SK-N-SH treated with all-trans-retinoic acid at 6 μM for 48 hours (cell line): ENCODE data around the gene CACNA2D3.

Experiments
- ATAC-seq: fragments of 200-7000 bp; cut with Tn5 transposase; 3 replicates; pipeline ENCODE4 v1.9.1; 2020; ENCODE audit warnings: mild to moderate bottlenecking, moderate library complexity
- ARNTL ChIP-seq: fragments of 450-650 bp; formaldehyde crosslinking; IDR thresholded peaks from 2 replicates; pipeline ENCODE4 v1.5.0; 2020; ENCODE audit warnings: low read depth, mild to moderate bottlenecking, moderate library complexity, borderline replicate concordance
- CREB5 ChIP-seq: fragments of 250-450 bp; sonication (Bioruptor Pico); IDR thresholded peaks from 2 replicates; pipeline ENCODE4 v1.5.1; 2020; ENCODE audit warnings: low read depth, mild to moderate bottlenecking, moderate library complexity
- CSDC2 ChIP-seq: fragments of 250-450 bp; sonication (Bioruptor Pico); IDR thresholded peaks from 2 replicates; pipeline ENCODE4 v1.5.0; 2020; ENCODE audit warnings: mild to moderate bottlenecking, moderate library complexity
- CSRNP3 ChIP-seq: fragments of 250-450 bp; sonication (Bioruptor Pico); IDR thresholded peaks from 2 replicates; pipeline ENCODE4 v1.5.1; 2021; ENCODE audit warnings: mild to moderate bottlenecking, moderate library complexity
- ESRRG ChIP-seq: fragments of 250-450 bp; sonication (Bioruptor Pico); IDR thresholded peaks from 2 replicates; pipeline ENCODE4 v1.6.1; 2021; ENCODE audit warnings: mild to moderate bottlenecking
- ISL1 ChIP-seq: fragments of 250-450 bp; sonication (Bioruptor Pico); IDR thresholded peaks from 2 replicates; pipeline ENCODE4 v2.1.2; 2022; ENCODE audit warnings: mild to moderate bottlenecking, moderate library complexity
- OSR1 ChIP-seq: fragments of 250-450 bp; sonication (Bioruptor Pico); IDR thresholded peaks from 2 replicates; pipeline ENCODE4 v1.8.0; 2022; ENCODE audit warnings: moderate library complexity, mild to moderate bottlenecking, inconsistent platforms
- POU6F1 ChIP-seq: fragments of 250-450 bp; sonication (Bioruptor Pico); IDR thresholded peaks from 2 replicates; pipeline ENCODE4 v1.8.0; 2021; ENCODE audit warnings: low read depth, mild to moderate bottlenecking, moderate library complexity, borderline replicate concordance
- PPARA ChIP-seq: fragments of 250-450 bp; sonication (Bioruptor Pico); IDR thresholded peaks from 2 replicates; pipeline ENCODE4 v1.5.0; 2020; ENCODE audit warnings: mild to moderate bottlenecking, borderline replicate concordance
- RARB ChIP-seq: fragments of 250-450 bp; sonication (Bioruptor Pico); IDR thresholded peaks from 2 replicates; pipeline ENCODE4 v1.8.0; 2021; ENCODE audit warnings: mild to moderate bottlenecking, moderate library complexity
- SNAI2 ChIP-seq: fragments of 250-450 bp; sonication (Bioruptor Pico); IDR thresholded peaks from 2 replicates; pipeline ENCODE4 v1.5.0; 2020; ENCODE audit warnings: mild to moderate bottlenecking, moderate library complexity
- TCF4 ChIP-seq: fragments of 250-450 bp; sonication (Bioruptor Pico); IDR thresholded peaks from 2 replicates; pipeline ENCODE4 v1.8.0; 2021; ENCODE audit warnings: mild to moderate bottlenecking, moderate library complexity, borderline replicate concordance
- TOX ChIP-seq: fragments of 250-450 bp; sonication (Bioruptor Pico); IDR thresholded peaks from 2 replicates; pipeline ENCODE4 v1.8.0; 2021; ENCODE audit warnings: mild to moderate bottlenecking, moderate library complexity, borderline replicate concordance
- ZFP3 ChIP-seq: fragments of 250-450 bp; sonication (Bioruptor Pico); IDR thresholded peaks from 2 replicates; pipeline ENCODE4 v1.5.0; 2020; ENCODE audit warnings: mild to moderate bottlenecking, moderate library complexity
- ZFP30 ChIP-seq: fragments of 450-650 bp; formaldehyde crosslinking; IDR thresholded peaks from 2 replicates; pipeline ENCODE4 v1.5.0; 2022; ENCODE audit warnings: mild to moderate bottlenecking, moderate library complexity
- ZNF565 ChIP-seq: fragments of 450-650 bp; formaldehyde crosslinking; conservative IDR thresholded peaks from 2 replicates; pipeline ENCODE4 v1.5.0; 2020; ENCODE audit warnings: low read depth, mild to moderate bottlenecking, moderate library complexity
- ZNF70 ChIP-seq: fragments of 450-650 bp; formaldehyde crosslinking; IDR thresholded peaks from 2 replicates; pipeline ENCODE4 v1.5.0; 2020; ENCODE audit warnings: mild to moderate bottlenecking, moderate library complexity
- ZNF8 ChIP-seq: fragments of 450-650 bp; formaldehyde crosslinking; IDR thresholded peaks from 2 replicates; pipeline ENCODE4 v1.5.0; 2020; ENCODE audit warnings: mild to moderate bottlenecking, moderate library complexity
- TF ChIP-seq, protein P1 (sequence below): fragments of 250-450 bp; sonication (Bioruptor Pico); IDR thresholded peaks from 2 replicates; pipeline ENCODE4 v1.5.0; 2020; ENCODE audit warnings: mild to moderate bottlenecking, moderate library complexity
- TF ChIP-seq, protein P2 (sequence below): fragments of 250-450 bp; sonication (Bioruptor Pico); IDR thresholded peaks from 2 replicates; pipeline ENCODE4 v1.8.0; 2020; ENCODE audit warnings: mild to moderate bottlenecking, moderate library complexity, borderline replicate concordance

The CACNA2D3 gene

DNA sequence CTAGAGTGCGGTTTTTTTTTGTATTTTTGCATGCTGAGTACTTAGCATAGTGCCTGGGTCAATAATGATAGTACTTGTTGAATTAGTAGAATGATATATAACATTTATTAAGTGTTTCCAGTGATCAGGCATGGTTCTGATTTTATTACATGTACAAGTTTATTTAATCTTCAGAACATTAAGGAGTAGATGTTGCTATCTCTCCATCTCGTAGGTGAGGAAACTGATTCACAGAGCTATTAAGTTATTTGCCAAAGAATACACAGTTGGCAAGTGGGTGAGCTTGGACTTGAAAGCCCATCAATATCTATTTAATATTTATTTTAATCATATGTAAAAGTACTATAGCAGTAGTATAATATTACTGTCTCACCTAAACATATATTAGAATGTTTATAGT, 219.5 kb downstream of the CACNA2D3 start:
- TF ChIP-seq CREB5 (no peak), ZNF565 (CRISPR knock-in tag) (no peak), ARNTL (CRISPR knock-in tag) (no peak), TCF4 (no peak), OSR1 (CRISPR knock-in tag) (no peak), ISL1 (CRISPR knock-in tag) (no peak), ZNF8 (CRISPR knock-in tag) (no peak), ZFP3 (CRISPR knock-in tag) (no peak), ZNF70 (CRISPR knock-in tag) (no peak), TOX (CRISPR knock-in tag) (no peak), RARB (CRISPR knock-in tag) (no peak), CSDC2 (no peak)
- TF ChIP-seq, protein P1, sequence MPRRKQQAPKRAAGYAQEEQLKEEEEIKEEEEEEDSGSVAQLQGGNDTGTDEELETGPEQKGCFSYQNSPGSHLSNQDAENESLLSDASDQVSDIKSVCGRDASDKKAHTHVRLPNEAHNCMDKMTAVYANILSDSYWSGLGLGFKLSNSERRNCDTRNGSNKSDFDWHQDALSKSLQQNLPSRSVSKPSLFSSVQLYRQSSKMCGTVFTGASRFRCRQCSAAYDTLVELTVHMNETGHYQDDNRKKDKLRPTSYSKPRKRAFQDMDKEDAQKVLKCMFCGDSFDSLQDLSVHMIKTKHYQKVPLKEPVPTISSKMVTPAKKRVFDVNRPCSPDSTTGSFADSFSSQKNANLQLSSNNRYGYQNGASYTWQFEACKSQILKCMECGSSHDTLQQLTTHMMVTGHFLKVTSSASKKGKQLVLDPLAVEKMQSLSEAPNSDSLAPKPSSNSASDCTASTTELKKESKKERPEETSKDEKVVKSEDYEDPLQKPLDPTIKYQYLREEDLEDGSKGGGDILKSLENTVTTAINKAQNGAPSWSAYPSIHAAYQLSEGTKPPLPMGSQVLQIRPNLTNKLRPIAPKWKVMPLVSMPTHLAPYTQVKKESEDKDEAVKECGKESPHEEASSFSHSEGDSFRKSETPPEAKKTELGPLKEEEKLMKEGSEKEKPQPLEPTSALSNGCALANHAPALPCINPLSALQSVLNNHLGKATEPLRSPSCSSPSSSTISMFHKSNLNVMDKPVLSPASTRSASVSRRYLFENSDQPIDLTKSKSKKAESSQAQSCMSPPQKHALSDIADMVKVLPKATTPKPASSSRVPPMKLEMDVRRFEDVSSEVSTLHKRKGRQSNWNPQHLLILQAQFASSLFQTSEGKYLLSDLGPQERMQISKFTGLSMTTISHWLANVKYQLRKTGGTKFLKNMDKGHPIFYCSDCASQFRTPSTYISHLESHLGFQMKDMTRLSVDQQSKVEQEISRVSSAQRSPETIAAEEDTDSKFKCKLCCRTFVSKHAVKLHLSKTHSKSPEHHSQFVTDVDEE (CRISPR knock-in tag): no peak
- no peak for ATAC-seq

DNA sequence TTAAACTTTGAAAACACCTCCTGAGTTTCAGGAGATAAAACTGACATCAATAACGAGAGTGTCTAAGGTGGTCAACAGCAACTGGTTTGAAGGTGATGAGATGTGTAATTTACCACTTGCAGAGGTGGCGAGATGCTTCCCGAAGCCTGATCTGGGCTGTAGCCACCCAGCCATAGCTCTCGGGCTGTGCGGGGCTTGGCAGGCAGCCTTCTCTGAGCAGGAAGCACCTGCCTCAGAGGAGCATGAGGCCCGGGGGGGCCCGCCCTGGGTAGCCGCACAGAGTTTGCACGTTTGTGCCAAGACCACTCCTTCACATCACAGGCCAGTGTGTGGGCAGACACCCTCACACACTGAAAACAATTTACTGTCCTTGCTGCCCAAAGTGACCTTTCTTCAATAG, 220.3 kb downstream of the CACNA2D3 start:
- no peak for ATAC-seq
- TF ChIP-seq, protein P1 (CRISPR knock-in tag): no peak
- no peak for TF ChIP-seq POU6F1 (CRISPR knock-in tag)
- no peak for TF ChIP-seq PPARA
- TF ChIP-seq, protein P2, sequence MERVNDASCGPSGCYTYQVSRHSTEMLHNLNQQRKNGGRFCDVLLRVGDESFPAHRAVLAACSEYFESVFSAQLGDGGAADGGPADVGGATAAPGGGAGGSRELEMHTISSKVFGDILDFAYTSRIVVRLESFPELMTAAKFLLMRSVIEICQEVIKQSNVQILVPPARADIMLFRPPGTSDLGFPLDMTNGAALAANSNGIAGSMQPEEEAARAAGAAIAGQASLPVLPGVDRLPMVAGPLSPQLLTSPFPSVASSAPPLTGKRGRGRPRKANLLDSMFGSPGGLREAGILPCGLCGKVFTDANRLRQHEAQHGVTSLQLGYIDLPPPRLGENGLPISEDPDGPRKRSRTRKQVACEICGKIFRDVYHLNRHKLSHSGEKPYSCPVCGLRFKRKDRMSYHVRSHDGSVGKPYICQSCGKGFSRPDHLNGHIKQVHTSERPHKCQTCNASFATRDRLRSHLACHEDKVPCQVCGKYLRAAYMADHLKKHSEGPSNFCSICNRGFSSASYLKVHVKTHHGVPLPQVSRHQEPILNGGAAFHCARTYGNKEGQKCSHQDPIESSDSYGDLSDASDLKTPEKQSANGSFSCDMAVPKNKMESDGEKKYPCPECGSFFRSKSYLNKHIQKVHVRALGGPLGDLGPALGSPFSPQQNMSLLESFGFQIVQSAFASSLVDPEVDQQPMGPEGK (CRISPR knock-in tag): no peak
- no peak for TF ChIP-seq ZNF70 (CRISPR knock-in tag)
- TF ChIP-seq ZFP30: no peak
- TF ChIP-seq ARNTL (CRISPR knock-in tag): no peak
- no peak for TF ChIP-seq ZFP3 (CRISPR knock-in tag)
- TF ChIP-seq RARB (CRISPR knock-in tag): no peak
- TF ChIP-seq CSRNP3: no peak
- TF ChIP-seq ZNF8 (CRISPR knock-in tag): no peak
- TF ChIP-seq ESRRG (CRISPR knock-in tag): no peak
- TF ChIP-seq ZNF565 (CRISPR knock-in tag): no peak
- TF ChIP-seq TCF4: no peak
- no peak for TF ChIP-seq SNAI2 (CRISPR knock-in tag)
